ENCODE measurements around the gene LPP. TPM values are rescaled to one million over a fixed set of nuclear protein-coding genes. Genes with fewer than 3 reads are reported as not detected.

The LPP gene
- total and polyA plus RNA-seq, 2 of the 13 experiments (the other 11 are each of a cell fraction or from before 2014, with no cell fraction given): 19.2 to 29.9 TPM

- no peak for ATAC-seq
- no peak overlapping the region for H2AFZ ChIP-seq (ENCODE audit: low read length)
- H3K27ac ChIP-seq (ENCODE audit: extremely low read length, insufficient read depth, low read length): no peak overlapping the region
- POLR2A ChIA-PET: no interaction called here
- no TSS peak for BruUV-seq (replicated peaks)
- 92% methylated on average over 4 of the region's 4 CpGs for WGBS (ENCODE audit: low lambda C conversion rate)
- CTCF ChIA-PET (ENCODE audit: low intra/inter-chr PET ratio, low total read pairs): no interaction called here
- intact Hi-C loops (cut with micrococcal nuclease; ENCODE audit: unreplicated experiment): no loop called here
- in situ Hi-C loops (cut with HindIII; ENCODE audit: extremely low pct_ligation_motif_present, low pct_unique_long_range_greater_than_20kb): no loop called here
- H3K9ac ChIP-seq (ENCODE audit: insufficient read depth, low read depth, low read length): no peak overlapping the region
- no peaks in the 10 kb centered on the region for H3K36me3 ChIP-seq (replicated peaks in 1 of 2; ENCODE audit: control insufficient read depth in 1 of 2, insufficient read depth in 2 of 2, low read length in 2 of 2)
- H3K79me2 ChIP-seq (ENCODE audit: insufficient read depth, low read length): peaks cover 15% of the 10 kb centered on the region
- H3K4me3 ChIP-seq (replicated peaks in 1 of 3; ENCODE audit: insufficient read depth in 1 of 3, low read depth in 2 of 3, low read length in 3 of 3): no peak overlapping the region
- TF ChIP-seq ZNF225 (CRISPR knock-in tag; IDR thresholded peaks at IDR 0.05) (no peak), XBP1 (CRISPR knock-in tag; IDR thresholded peaks at IDR 0.05) (no peak), SIN3B (IDR thresholded peaks at IDR 0.05; ENCODE audit: low read length) (no peak), ZNF136 (CRISPR knock-in tag; IDR thresholded peaks at IDR 0.05; ENCODE audit: low read depth) (no peak), NR2F1 (CRISPR knock-in tag; IDR thresholded peaks at IDR 0.05) (no peak), ZMYM2 (CRISPR knock-in tag; IDR thresholded peaks at IDR 0.05) (no peak), ZFY (CRISPR knock-in tag; IDR thresholded peaks at IDR 0.05) (no peak), IRF2 (CRISPR knock-in tag; IDR thresholded peaks at IDR 0.05) (no peak), RXRA (CRISPR knock-in tag; IDR thresholded peaks at IDR 0.05) (no peak), SMAD1 (CRISPR knock-in tag; IDR thresholded peaks at IDR 0.05; ENCODE audit: borderline replicate concordance, low read depth) (no peak), SRSF4 (IDR thresholded peaks at IDR 0.05; ENCODE audit: low read depth, low read length, poor library complexity, severe bottlenecking) (no peak), ETV5 (CRISPR knock-in tag; IDR thresholded peaks at IDR 0.05; ENCODE audit: borderline replicate concordance) (no peak), FOXM1 (CRISPR knock-in tag; IDR thresholded peaks at IDR 0.05) (no peak), ZNF766 (CRISPR knock-in tag; IDR thresholded peaks at IDR 0.05; ENCODE audit: borderline replicate concordance) (no peak), RAD51 (IDR thresholded peaks at IDR 0.05; ENCODE audit: borderline replicate concordance) (no peak)
- no peaks in the 10 kb centered on the region for H3K9me3 ChIP-seq (ENCODE audit: low read length)
- FAIRE-seq: no peak
- H3K4me2 ChIP-seq (ENCODE audit: low read depth, low read length): no peak overlapping the region
- DNase-seq (ENCODE audit: low spot score): no peak
- no peaks in the 10 kb centered on the region for H3K27me3 ChIP-seq (ENCODE audit: control insufficient read depth in 1 of 2, insufficient read depth in 2 of 2, low read length in 2 of 2)
- H4K20me1 ChIP-seq (ENCODE audit: insufficient read depth, low read length): no peaks in the 10 kb centered on the region
- peaks cover 39% of the 10 kb centered on the region for H3K4me1 ChIP-seq (ENCODE audit: insufficient read depth, low read length)
Observed at GRCh38 chr3:188385295-188385694, 231.3 kb downstream of the LPP start.
